Measurements from ENCODE around the gene CYLD.

Gene CYLD

DNA sequence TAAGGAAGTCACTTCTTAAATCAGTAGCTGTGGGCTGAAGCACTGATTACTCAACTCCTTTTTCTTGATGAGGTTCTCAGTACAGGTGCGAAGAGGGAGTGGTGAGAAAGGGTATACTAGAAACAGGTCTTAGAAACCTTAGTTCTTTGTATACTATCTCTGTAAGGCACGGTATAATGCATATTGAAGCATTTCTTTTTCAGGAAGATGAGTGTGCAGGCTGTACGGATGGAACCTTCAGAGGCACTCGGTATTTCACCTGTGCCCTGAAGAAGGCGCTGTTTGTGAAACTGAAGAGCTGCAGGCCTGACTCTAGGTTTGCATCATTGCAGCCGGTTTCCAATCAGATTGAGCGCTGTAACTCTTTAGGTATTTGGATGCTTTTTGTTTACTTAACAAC, 39.2 kb downstream of the CYLD start:
- peaks cover 45% of the 10 kb centered on the region for H3K36me3 Mint-ChIP-seq (ENCODE audit: low read depth)
- TF ChIP-seq CTCF (IDR thresholded peaks at IDR 0.05; ENCODE audit: unreplicated experiment in 3 of 3) = no peak

GRCh38 chr16:50781518-50781917, 39.6 kb downstream of the CYLD start:
- no peaks in the 10 kb centered on the region for H3K4me1 Mint-ChIP-seq
- no peak overlapping the region for H3K4me3 Mint-ChIP-seq
- peaks cover 45% of the 10 kb centered on the region for H3K36me3 Mint-ChIP-seq (ENCODE audit: low read depth)
- H3K9me3 Mint-ChIP-seq = no peaks in the 10 kb centered on the region
- no peak for TF ChIP-seq CTCF (IDR thresholded peaks at IDR 0.05; ENCODE audit: unreplicated experiment in 3 of 3)
- no peaks in the 10 kb centered on the region for H3K27me3 Mint-ChIP-seq (ENCODE audit: low read depth)
- H3K27ac Mint-ChIP-seq = no peak overlapping the region

More for the DNA sequence above, 39.2 kb downstream of the CYLD start:
- H3K4me1 Mint-ChIP-seq = no peaks in the 10 kb centered on the region
- no peaks in the 10 kb centered on the region for H3K27me3 Mint-ChIP-seq (ENCODE audit: low read depth)
- no peak overlapping the region for H3K4me3 Mint-ChIP-seq
- no peaks in the 10 kb centered on the region for H3K9me3 Mint-ChIP-seq
- H3K27ac Mint-ChIP-seq = no peak overlapping the region

- Mint-ChIP-seq H3K4me3 (no peak overlapping the region), H3K27ac (no peak overlapping the region), H3K36me3 (ENCODE audit: low read depth) (peaks cover 50% of the 10 kb centered on the region)
These were observed 47.9 kb downstream of the CYLD start for GRCh38 chr16:50789757-50790156.

GRCh38 chr16:50791522-50791921, 49.6 kb downstream of the CYLD start:
- Mint-ChIP-seq H3K27ac (no peak overlapping the region), H3K4me3 (no peak overlapping the region), H3K9me3 (peaks cover 5% of the 10 kb centered on the region), H3K36me3 (ENCODE audit: low read depth) (peaks cover 56% of the 10 kb centered on the region), H3K27me3 (ENCODE audit: low read depth) (no peaks in the 10 kb centered on the region), H3K4me1 (no peaks in the 10 kb centered on the region)
- TF ChIP-seq CTCF (IDR thresholded peaks at IDR 0.05; ENCODE audit: unreplicated experiment in 3 of 3) = no peak

More at GRCh38 chr16:50789757-50790156, 47.9 kb downstream of the CYLD start:
- TF ChIP-seq CTCF (IDR thresholded peaks at IDR 0.05; ENCODE audit: unreplicated experiment in 3 of 3) = no peak
- H3K27me3 Mint-ChIP-seq (ENCODE audit: low read depth) = no peaks in the 10 kb centered on the region
- peaks cover 5% of the 10 kb centered on the region for H3K9me3 Mint-ChIP-seq
- no peaks in the 10 kb centered on the region for H3K4me1 Mint-ChIP-seq

GRCh38 chr16:50796829-50797228, 54.9 kb downstream of the CYLD start:
- no peaks in the 10 kb centered on the region for H3K4me1 Mint-ChIP-seq
- H3K27me3 Mint-ChIP-seq (ENCODE audit: low read depth) = no peaks in the 10 kb centered on the region
- no peak overlapping the region for H3K27ac Mint-ChIP-seq
- peaks cover 45% of the 10 kb centered on the region for H3K36me3 Mint-ChIP-seq (ENCODE audit: low read depth)
- H3K4me3 Mint-ChIP-seq = no peak overlapping the region
- no peaks in the 10 kb centered on the region for H3K9me3 Mint-ChIP-seq
- TF ChIP-seq CTCF (IDR thresholded peaks at IDR 0.05; ENCODE audit: unreplicated experiment in 3 of 3) = no peak

DNA sequence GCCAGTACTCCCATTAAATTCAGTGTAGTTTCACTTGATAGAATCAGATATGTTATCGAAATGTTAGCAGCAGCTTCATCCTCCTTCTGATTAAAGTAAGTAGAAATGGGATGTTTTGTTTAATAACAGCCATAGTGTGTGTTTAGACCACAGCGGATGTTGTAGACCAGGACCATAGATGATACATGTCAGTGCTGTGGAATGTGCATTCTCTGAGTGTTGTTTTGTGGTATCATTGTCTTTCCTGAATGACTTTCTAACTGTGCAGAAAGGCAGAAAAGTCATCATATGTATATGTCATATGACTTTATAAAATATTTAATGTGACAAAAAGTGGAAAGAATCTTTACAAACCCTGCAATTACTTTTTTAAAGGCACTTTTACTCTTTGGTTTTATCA, 55.6 kb downstream of the CYLD start:
- Mint-ChIP-seq H3K4me3 (no peak overlapping the region), H3K27ac (no peak overlapping the region), H3K27me3 (ENCODE audit: low read depth) (no peaks in the 10 kb centered on the region)

More for the DNA sequence above, 55.6 kb downstream of the CYLD start:
- H3K36me3 Mint-ChIP-seq (ENCODE audit: low read depth) = peaks cover 45% of the 10 kb centered on the region
- TF ChIP-seq CTCF (IDR thresholded peaks at IDR 0.05; ENCODE audit: unreplicated experiment in 3 of 3) = no peak
- no peaks in the 10 kb centered on the region for H3K9me3 Mint-ChIP-seq
- H3K4me1 Mint-ChIP-seq = no peaks in the 10 kb centered on the region
